Measurements from ENCODE around the gene EXOSC3. TPM values are rescaled to one million over a fixed set of nuclear protein-coding genes. Genes with fewer than 3 reads are reported as not detected.

Gene EXOSC3
- total and polyA plus RNA-seq, 2 of the 13 experiments (the other 11 are each of a cell fraction or from before 2014, with no cell fraction given) = 17.5 to 68.7 TPM

- TF ChIP-seq GATAD1 (CRISPR knock-in tag; IDR thresholded peaks at IDR 0.05) (no peak), TARDBP (CRISPR knock-in tag; IDR thresholded peaks at IDR 0.05) (no peak)
Measured at GRCh38 chr9:37801959-37802711, 17.3 kb upstream of the EXOSC3 start (continued).

GRCh38 chr9:37801287-37801850 is 16.5 kb upstream of the EXOSC3 start:
- FAIRE-seq (no peak), DNase-seq (ENCODE audit: low spot score) (no peak), ATAC-seq (peak; percentile 76)
- Histone ChIP-seq H3K4me1 (ENCODE audit: insufficient read depth, low read length) (peaks cover 32% of the 10 kb centered on the region), H2AFZ (ENCODE audit: low read length) (no peak overlapping the region), H3K27ac (ENCODE audit: extremely low read length, insufficient read depth, low read length) (peak overlapping the region; percentile 89), H3K4me3 (replicated peaks in 1 of 3; ENCODE audit: insufficient read depth in 1 of 3, low read depth in 2 of 3, low read length in 3 of 3) (peak overlapping the region; percentile 93 to 96 (median 94)), H3K4me2 (ENCODE audit: low read depth, low read length) (peak overlapping the region; percentile 98), H3K9ac (ENCODE audit: insufficient read depth, low read depth, low read length) (peak overlapping the region; percentile 88), H3K79me2 (ENCODE audit: insufficient read depth, low read length) (peaks cover 37% of the 10 kb centered on the region), H3K27me3 (ENCODE audit: control insufficient read depth in 1 of 2, insufficient read depth in 2 of 2, low read length in 2 of 2) (no peaks in the 10 kb centered on the region), H3K36me3 (replicated peaks in 1 of 2; ENCODE audit: control insufficient read depth in 1 of 2, insufficient read depth in 2 of 2, low read length in 2 of 2) (no peaks in the 10 kb centered on the region), H4K20me1 (ENCODE audit: insufficient read depth, low read length) (peaks cover 12% of the 10 kb centered on the region; the same call in 1 of the 2 replicates), H3K9me3 (ENCODE audit: low read length) (no peaks in the 10 kb centered on the region)
- intact Hi-C loops (cut with micrococcal nuclease; ENCODE audit: unreplicated experiment) = no loop called here
- CTCF ChIA-PET (ENCODE audit: low intra/inter-chr PET ratio, low total read pairs) = interaction anchor here (1.9 kb wide), 1 partner anchor 16 kb away, joined by 4 read pairs; no protein-coding TSS in a partner anchor
- BruUV-seq (replicated peaks) = no TSS peak
- under 1% methylated on average over 22 of the region's 45 CpGs for WGBS (ENCODE audit: low lambda C conversion rate)
- POLR2A ChIA-PET = interaction anchor here (0.6 to 1.8 kb wide), 6 partner anchors 13 to 819 kb away, joined by 3 to 29 read pairs (median 3); partner anchors contain the start of genes ANKRD18A, EXOSC3 and ZBTB5
- in situ Hi-C loops (cut with HindIII; ENCODE audit: extremely low pct_ligation_motif_present, low pct_unique_long_range_greater_than_20kb) = no loop called here
- TF ChIP-seq AGO2 (optimal IDR thresholded peaks at IDR 0.05; ENCODE audit: low read depth, low read length) (peak; percentile 48), RAD21 (CRISPR knock-in tag; IDR thresholded peaks at IDR 0.05) (peak; percentile 10; the same call in 1 of the 2 replicates), JUN (CRISPR knock-in tag; IDR thresholded peaks at IDR 0.05) (0 out of 2 replicates have a peak, but pooled peaks have one; percentile 7), ZSCAN21 (CRISPR knock-in tag; IDR thresholded peaks at IDR 0.05; ENCODE audit: borderline replicate concordance) (no peak), HNF1B (CRISPR knock-in tag; IDR thresholded peaks at IDR 0.05) (peak; percentile 39; the same call in 1 of the 2 replicates), HMGXB3 (CRISPR knock-in tag; IDR thresholded peaks at IDR 0.05; ENCODE audit: borderline replicate concordance) (no peak), MTA3 (CRISPR knock-in tag; IDR thresholded peaks at IDR 0.05) (no peak), TAF15 (IDR thresholded peaks at IDR 0.05; ENCODE audit: low read depth, low read length, poor library complexity, severe bottlenecking) (no peak), ZNF234 (CRISPR knock-in tag; conservative IDR thresholded peaks at IDR 0.05) (no peak), ZNF770 (CRISPR knock-in tag; IDR thresholded peaks at IDR 0.05) (peak; percentile 85), PAWR (CRISPR knock-in tag; IDR thresholded peaks at IDR 0.05; ENCODE audit: borderline replicate concordance) (0 out of 2 replicates have a peak, but pooled peaks have one; percentile 8)
